NK-92 (cell line): ENCODE results near the gene PCDHGA3.
"Not testable (repeated sequence)": the region's sequence is repeated elsewhere in the genome, so short reads cannot be mapped to it uniquely, and the experiment has no call there.

Experiments
- DNase-seq: peaks from one replicate; lab custom pipeline; 2025; ENCODE audit not compliant: unreplicated experiment; lab: John Stamatoyannopoulos, UW

The PCDHGA3 gene

DNA sequence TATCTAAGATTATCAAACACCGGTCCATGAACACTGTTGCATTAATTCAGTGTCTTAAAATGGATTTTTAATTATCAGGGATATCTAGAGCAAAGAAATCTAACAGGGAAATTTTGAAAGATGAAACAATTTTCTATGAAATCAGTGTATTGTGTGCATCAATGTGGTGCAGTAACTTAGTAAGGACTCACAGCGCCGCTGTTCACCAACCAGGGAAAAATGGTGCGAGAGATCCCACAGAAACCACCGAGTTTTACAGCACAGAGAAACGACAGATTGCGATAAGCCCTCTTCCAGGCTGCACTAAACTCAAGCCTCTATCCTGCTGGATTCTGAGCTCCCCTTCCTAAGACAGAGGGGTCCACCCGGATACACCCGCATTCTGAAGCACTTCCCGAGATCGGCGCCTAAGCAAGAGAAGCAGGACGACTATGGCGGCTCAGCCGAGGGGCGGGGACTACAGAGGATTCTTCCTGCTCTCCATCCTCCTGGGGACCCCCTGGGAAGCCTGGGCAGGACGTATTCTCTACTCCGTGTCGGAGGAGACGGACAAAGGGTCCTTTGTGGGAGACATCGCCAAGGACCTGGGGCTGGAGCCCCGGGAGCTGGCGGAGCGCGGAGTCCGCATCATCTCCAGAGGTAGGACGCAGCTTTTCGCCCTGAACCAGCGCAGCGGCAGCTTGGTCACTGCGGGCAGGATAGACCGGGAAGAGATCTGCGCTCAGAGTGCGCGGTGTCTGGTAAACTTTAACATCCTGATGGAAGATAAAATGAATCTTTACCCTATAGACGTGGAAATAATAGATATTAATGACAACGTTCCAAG, 39.1 kb downstream of the PCDHGA3 start, which contains the start of gene PCDHGA7:
Gene PCDHGA7, plus strand, starts transcription at position 274 of the 826 bp plus-strand sequence. Its CDS starts 158 bp downstream, at position 432.
- no peak for DNase-seq

DNA sequence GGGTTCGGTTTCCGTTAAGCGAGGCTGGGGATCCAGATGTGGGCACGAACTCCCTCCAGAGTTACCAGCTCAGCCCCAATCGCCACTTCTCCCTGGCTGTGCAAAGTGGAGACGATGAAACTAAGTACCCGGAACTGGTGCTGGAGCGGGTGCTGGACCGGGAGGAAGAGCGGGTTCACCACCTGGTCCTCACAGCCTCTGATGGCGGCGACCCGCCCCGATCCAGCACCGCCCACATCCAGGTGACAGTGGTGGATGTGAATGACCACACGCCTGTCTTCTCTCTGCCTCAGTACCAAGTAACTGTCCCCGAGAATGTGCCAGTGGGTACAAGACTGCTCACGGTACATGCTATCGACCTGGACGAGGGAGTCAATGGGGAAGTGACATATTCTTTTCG, 39.7 kb downstream of the PCDHGA3 start:
- no peak for DNase-seq

DNA sequence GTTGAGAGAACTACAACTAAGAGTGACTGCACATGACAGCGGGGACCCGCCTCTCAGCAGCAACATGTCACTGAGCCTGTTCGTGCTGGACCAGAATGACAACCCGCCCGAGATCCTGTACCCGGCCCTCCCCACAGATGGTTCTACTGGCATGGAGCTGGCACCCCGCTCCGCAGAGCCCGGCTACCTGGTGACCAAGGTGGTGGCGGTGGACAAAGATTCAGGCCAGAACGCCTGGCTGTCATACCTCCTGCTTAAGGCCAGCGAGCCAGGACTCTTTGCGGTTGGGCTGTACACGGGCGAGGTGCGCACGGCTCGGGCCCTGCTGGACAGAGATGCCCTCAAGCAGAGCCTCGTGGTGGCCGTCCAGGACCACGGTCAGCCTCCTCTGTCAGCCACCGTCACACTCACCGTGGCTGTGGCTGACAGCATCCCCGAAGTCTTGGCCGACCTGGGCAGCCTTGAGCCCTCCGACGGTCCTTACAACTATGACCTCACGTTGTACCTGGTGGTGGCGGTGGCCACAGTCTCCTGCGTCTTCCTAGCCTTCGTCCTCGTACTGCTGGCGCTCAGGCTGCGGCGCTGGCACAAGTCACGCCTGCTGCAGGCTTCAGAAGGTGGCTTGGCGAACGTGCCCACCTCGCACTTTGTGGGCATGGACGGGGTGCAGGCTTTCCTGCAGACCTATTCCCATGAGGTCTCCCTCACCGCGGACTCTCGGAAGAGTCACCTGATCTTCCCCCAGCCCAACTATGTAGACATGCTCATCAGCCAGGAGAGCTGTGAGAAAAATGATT, 41.0 kb downstream of the PCDHGA3 start:
- no peak for DNase-seq

DNA sequence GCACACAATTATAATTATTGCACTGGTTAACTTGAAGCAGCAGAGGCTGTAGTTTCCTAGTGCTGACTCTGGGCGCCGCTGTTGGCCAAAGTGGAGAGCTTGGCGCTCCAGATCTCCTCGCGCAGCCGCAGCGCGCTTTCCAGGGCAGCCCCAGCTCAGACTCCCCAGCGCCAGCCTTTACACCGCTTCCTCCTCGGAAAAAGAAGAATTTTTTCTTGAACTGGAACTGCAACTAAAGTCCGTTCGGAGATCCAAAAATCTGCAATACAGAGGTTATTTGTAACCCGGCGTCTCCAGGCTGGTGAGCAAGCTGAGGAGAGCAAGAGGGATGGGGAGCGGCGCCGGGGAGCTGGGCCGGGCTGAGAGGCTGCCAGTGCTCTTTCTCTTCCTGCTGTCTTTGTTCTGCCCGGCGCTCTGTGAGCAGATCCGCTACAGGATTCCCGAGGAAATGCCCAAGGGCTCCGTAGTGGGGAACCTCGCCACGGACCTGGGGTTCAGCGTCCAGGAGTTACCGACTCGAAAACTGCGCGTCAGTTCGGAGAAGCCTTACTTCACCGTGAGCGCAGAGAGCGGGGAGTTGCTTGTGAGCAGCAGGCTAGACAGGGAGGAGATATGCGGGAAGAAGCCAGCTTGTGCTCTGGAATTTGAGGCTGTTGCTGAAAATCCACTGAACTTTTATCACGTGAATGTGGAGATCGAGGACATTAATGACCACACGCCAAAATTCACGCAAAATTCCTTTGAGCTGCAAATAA, 44.1 kb downstream of the PCDHGA3 start, which contains the start of gene PCDHGB4:
Gene PCDHGB4, plus strand, starts transcription at position 142 of the 755 bp plus-strand sequence. Its CDS starts 187 bp downstream, at position 329.
- not testable (repeated sequence) for DNase-seq

DNA sequence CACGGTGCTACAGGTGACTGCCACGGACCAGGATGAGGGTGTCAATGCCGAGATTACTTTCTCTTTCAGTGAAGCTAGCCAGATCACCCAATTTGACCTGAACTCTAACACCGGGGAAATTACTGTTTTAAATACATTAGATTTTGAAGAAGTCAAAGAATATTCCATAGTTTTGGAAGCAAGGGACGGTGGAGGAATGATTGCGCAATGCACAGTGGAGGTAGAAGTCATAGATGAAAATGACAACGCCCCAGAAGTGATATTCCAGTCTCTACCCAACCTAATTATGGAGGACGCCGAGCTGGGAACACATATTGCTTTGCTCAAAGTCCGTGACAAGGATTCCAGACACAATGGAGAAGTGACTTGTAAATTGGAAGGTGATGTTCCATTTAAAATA, 45.0 kb downstream of the PCDHGA3 start:
- no peak for DNase-seq

DNA sequence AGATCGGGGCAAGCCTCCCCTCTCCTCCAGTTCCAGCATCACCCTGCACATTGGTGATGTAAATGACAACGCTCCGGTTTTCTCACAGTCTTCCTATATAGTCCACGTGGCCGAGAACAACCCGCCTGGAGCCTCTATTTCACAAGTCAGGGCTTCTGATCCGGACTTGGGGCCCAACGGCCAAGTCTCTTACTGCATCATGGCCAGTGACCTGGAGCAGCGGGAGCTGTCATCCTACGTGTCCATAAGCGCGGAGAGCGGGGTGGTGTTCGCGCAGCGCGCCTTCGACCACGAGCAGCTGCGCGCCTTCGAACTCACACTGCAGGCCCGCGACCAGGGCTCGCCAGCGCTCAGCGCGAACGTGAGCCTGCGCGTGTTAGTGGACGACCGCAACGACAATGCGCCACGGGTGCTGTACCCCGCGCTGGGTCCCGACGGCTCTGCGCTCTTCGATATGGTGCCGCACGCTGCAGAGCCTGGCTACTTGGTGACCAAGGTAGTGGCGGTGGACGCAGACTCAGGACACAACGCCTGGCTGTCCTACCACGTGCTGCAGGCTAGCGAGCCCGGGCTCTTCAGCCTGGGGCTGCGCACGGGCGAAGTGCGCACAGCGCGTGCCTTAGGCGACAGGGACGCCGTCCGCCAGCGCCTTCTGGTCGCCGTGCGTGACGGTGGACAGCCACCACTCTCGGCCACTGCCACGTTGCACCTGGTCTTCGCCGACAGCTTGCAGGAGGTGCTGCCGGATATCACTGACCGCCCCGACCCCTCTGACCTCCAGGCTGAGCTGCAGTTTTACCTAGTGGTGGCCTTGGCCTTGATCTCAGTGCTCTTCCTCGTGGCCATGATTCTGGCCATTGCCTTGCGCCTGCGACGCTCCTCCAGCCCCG, 45.8 kb downstream of the PCDHGA3 start:
- DNase-seq: no peak

DNA sequence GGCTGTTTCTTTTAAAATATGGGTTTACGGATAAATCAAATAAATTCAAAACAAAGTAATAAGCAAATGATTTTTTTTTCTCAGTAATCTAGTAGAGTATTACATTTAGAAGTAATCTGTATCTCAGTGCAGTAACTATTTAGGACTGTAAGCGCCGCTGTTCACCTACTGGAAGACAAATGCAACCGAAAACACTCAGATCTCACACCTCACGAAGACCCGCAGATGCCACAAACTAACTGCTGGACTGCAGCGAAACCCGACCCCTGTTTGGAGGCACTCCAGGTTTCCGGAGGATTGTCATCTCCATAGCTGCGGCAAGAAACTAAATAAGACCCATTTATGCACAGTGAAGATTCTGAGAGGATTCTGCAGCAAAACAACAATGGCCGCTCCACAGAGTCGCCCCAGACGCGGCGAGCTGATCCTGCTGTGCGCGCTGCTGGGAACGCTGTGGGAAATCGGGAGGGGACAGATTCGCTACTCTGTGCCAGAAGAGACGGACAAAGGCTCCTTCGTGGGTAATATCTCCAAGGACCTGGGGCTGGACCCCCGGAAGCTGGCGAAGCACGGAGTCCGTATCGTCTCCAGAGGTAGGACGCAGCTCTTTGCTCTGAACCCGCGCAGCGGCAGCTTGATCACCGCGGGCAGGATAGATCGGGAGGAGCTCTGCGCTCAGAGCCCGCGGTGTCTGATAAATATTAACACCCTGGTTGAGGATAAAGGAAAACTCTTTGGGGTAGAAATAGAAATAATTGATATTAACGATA, 49.0 kb downstream of the PCDHGA3 start, which contains the start of gene PCDHGA8:
Gene PCDHGA8, plus strand, starts transcription at position 205 of the 770 bp plus-strand sequence. Its CDS starts 181 bp downstream, at position 386.
- no peak for DNase-seq

DNA sequence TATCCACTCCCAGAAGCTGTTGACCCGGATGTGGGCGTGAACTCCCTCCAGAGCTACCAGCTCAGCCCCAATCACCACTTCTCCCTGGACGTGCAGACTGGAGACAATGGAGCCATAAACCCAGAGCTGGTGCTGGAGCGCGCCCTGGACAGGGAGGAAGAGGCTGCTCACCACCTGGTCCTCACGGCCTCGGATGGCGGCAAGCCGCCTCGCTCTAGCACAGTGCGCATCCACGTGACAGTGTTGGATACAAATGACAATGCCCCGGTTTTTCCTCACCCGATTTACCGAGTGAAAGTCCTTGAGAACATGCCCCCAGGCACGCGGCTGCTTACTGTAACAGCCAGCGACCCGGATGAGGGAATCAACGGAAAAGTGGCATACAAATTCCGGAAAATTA, 49.6 kb downstream of the PCDHGA3 start:
- no peak for DNase-seq

DNA sequence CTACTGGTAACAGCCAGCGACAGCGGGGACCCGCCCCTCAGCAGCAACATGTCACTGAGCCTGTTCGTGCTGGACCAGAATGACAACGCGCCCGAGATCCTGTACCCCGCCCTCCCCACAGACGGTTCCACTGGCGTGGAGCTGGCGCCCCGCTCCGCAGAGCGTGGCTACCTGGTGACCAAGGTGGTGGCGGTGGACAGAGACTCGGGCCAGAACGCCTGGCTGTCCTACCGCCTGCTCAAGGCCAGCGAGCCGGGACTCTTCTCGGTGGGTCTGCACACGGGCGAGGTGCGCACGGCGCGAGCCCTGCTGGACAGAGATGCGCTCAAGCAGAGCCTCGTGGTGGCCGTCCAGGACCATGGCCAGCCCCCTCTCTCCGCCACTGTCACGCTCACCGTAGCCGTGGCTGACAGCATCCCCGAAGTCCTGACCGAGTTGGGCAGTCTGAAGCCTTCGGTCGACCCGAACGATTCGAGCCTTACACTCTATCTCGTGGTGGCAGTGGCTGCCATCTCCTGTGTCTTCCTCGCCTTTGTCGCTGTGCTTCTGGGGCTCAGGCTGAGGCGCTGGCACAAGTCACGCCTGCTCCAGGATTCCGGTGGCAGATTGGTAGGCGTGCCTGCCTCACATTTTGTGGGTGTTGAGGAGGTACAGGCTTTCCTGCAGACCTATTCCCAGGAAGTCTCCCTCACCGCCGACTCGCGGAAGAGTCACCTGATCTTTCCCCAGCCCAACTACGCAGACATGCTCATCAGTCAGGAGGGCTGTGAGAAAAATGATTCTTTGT, 51.0 kb downstream of the PCDHGA3 start:
- not testable (repeated sequence) for DNase-seq
